Astrocyte of the cerebellum (primary cell): ENCODE data around the gene ROR2.
A peak's percentile ranks its signal among the peaks of the same experiment; 100 is the strongest.
"Not testable (repeated sequence)": the region's sequence is repeated elsewhere in the genome, so short reads cannot be mapped to it uniquely, and the experiment has no call there.

Experiments used
- DNase-seq: peaks from one replicate; pipeline ENCODE4 v3.0.0-alpha.2; 2011; ENCODE audit warnings: low read depth
- H3K4me3 ChIP-seq: 2 replicates; pipeline ENCODE4 v1.5.1; 2011; ENCODE audit warnings: mild to moderate bottlenecking, low read depth, low read length, moderate library complexity
- in situ Hi-C: cut with HindIII; loops from 2 replicates; pipeline ENCODE4 v1.10.0; 2017; ENCODE audit warnings: low sequenced_read_pairs
- TF ChIP-seq, protein P1 (sequence below): IDR thresholded peaks from 2 replicates; pipeline ENCODE4 v1.5.1; 2012; ENCODE audit warnings: low read length, low read depth, moderate library complexity, mild to moderate bottlenecking; ENCODE audit errors: missing control alignments

ROR2 gene

DNA sequence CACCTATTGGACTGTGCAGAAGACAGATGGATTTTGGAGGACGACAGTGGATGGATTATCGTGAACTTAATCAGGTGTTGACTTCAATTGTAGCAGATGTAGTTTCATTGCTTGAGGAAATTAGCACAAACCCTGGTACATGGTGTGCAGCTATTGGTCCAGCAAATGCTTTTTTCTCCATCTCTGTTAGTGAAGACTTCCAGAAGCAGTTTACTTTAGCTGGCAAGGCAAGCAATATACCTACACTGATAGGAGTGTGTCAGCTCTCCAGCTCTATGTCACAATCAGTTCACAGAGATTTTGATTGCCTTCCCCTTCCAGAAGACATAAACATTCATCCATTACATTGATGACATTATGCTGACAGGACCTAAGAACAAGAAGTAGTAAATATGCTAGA, 35.7 kb upstream of the ROR2 start:
- in situ Hi-C loops = no loop called here
- DNase-seq = no peak
- H3K4me3 ChIP-seq = no peak overlapping the region
- TF ChIP-seq, protein P1, sequence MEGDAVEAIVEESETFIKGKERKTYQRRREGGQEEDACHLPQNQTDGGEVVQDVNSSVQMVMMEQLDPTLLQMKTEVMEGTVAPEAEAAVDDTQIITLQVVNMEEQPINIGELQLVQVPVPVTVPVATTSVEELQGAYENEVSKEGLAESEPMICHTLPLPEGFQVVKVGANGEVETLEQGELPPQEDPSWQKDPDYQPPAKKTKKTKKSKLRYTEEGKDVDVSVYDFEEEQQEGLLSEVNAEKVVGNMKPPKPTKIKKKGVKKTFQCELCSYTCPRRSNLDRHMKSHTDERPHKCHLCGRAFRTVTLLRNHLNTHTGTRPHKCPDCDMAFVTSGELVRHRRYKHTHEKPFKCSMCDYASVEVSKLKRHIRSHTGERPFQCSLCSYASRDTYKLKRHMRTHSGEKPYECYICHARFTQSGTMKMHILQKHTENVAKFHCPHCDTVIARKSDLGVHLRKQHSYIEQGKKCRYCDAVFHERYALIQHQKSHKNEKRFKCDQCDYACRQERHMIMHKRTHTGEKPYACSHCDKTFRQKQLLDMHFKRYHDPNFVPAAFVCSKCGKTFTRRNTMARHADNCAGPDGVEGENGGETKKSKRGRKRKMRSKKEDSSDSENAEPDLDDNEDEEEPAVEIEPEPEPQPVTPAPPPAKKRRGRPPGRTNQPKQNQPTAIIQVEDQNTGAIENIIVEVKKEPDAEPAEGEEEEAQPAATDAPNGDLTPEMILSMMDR = no peak

DNA sequence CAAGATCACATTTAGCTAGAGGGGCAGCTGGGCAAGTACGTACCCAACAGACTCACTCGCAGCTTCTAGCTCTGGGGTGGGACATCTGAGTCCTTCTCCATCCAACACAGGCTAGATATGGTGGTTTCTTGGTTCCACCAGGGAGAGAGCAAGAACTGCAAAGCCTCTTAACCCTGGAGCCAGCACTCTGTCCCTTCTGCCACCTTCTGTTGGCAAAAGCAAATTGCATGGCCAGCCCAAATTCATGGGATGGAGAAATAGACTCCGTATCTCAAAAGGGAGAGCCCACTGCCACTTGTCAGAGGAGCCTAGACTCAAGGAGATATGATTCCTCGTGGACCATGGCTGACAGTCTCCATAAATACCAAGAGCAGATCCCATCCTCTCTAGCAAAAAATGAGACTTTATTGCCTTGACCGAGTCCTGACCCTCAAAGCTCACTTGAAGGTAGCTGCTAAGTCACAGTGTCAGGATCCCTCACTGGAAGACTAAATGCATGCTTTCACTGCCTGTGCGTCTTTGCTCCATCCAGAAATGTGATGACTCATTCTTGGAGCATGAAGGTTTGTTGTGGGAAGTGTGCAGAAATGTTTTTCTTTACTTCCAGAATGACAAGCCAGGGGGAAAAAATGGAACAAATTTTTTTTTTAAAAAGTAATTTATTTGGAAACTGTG, 28.8 kb upstream of the ROR2 start:
- peak; percentile 78 for DNase-seq
- no peak overlapping the region for H3K4me3 ChIP-seq
- in situ Hi-C loops = no loop called here
- TF ChIP-seq, protein P1 = peak; percentile 43

DNA sequence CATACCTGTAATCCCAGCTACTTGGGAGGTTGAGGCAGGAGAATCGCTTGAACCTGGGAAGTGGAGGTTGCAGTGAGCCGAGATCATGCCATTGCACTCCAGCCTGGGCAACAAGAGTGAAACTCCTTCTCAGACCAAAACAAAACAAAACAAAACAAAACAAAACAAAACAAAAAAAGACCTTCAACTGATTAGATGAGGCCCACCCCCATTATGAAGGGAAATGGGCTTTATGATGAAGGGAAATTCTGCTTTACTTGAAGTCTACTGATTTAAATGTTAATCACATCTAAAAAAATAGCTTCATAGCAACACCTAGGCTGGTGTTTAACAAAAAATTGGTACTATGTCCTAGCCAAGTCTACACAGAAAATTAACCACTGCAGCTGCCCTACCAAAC, 25.2 kb upstream of the ROR2 start:
- in situ Hi-C loops, H3K4me3 ChIP-seq, DNase-seq: not testable (repeated sequence)

DNA sequence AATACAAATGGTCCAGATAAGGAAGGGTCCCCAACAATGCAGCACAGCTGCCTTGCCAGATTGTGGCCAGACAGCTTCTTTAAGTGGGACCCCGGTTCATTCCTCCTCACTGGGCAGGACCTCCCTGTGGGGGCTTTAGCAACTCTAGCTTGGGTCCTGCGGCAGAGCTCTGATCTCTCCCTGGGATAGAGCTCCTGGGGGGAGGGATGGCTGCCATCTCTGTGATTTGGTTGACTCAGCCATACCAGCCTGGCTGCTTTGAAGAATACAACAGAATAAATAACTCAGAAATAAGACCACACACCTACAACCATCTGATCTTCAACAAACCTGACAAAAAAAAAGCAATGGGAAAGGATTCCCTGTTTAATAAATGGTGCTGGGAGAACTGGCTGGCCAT, 22.7 kb upstream of the ROR2 start:
- TF ChIP-seq, protein P1 = no peak
- in situ Hi-C loops = no loop called here
- no peak for DNase-seq
- no peak overlapping the region for H3K4me3 ChIP-seq

DNA sequence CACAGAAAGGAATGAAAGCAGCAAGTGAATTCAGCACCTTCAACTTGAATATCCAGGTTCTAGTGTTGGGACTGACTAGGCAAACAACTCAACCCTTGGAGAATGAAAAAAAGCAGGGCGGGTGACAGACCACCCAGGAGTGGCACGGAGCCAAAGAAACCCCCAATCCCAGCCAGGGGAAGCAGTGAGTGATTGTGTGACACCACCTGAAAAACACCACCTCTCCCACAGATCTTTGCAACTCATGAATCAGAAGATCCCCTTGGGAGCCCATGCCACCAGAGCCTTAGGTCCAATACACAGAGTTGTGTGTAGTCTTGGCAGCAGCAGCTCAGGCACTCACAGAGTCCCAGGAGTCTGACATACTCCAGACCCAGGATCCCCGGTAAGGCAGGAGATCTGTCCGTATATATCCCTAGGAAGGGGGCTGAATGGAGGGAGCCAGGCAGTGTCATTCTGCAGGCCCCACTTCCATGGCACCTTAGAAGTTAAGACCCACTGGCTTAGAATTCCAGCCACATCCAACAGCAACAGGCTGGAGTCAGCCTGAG, 22.1 kb upstream of the ROR2 start:
- no peak overlapping the region for H3K4me3 ChIP-seq
- DNase-seq = no peak
- TF ChIP-seq, protein P1 = no peak
- in situ Hi-C loops = no loop called here

DNA sequence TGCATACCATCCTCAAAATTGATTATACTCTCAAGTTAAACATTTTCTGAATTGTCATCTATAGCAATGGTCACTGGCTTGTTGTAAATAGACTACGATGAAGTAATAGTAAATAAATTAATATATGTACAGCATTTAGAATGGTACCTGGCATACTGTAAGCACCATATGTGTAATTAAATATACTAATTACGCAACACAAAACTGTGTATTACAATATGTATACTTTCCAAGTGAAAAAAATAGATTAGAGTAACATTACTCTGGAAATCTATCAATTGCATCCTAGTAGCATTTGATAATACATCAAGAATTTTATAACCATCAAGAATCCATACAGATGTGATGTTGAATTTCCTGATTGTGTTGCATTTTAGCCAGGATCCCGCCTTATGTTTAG, 17.2 kb upstream of the ROR2 start:
- H3K4me3 ChIP-seq = no peak overlapping the region
- in situ Hi-C loops = no loop called here
- TF ChIP-seq, protein P1 = no peak
- no peak for DNase-seq

DNA sequence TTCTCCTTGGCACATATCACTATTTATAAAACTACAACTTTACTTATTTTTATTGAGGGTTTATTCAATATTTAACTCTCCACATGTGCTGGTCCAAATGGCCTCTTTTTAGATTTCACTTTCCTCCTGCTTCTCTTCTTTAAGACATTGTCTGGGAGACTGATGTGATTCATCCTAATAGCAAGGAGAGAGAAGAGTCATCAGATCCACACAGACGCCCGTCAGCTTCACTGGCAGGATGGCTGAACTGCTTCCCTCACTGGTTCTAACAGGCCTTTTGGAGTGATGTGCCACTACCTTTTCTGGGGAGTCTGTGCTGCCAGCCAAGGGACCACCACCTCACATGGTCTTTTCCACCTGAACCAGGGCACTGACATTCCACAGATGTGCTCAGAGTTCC, 16.5 kb upstream of the ROR2 start:
- DNase-seq = no peak
- TF ChIP-seq, protein P1 = no peak
- in situ Hi-C loops = no loop called here
- H3K4me3 ChIP-seq = no peak overlapping the region
